Vagina (tissue), 2 donors: ENCODE data around the gene PSMB3.

Experiments used
- POLR2A ChIP-seq, 2 donors: fragments of 450-650 bp; IDR thresholded peaks; one replicate each; pipeline ENCODE4 v1.6.1; 2017; ENCODE audit warnings: antibody characterized with exemption in 2 of 2, mild to moderate bottlenecking in 2 of 2, moderate library complexity in 2 of 2
- TF ChIP-seq, protein P1 (sequence below), 3 experiments: fragments of 450-650 bp in 2 of 3; fragments of 200-600 bp in 1 of 3; sonication (generic) in 1 of 3; IDR thresholded peaks; one replicate each; pipeline ENCODE4 v1.5.1; 2017 to 2019; ENCODE audit warnings: antibody characterized with exemption in 3 of 3, mild to moderate bottlenecking in 2 of 3, moderate library complexity in 2 of 3

DNA sequence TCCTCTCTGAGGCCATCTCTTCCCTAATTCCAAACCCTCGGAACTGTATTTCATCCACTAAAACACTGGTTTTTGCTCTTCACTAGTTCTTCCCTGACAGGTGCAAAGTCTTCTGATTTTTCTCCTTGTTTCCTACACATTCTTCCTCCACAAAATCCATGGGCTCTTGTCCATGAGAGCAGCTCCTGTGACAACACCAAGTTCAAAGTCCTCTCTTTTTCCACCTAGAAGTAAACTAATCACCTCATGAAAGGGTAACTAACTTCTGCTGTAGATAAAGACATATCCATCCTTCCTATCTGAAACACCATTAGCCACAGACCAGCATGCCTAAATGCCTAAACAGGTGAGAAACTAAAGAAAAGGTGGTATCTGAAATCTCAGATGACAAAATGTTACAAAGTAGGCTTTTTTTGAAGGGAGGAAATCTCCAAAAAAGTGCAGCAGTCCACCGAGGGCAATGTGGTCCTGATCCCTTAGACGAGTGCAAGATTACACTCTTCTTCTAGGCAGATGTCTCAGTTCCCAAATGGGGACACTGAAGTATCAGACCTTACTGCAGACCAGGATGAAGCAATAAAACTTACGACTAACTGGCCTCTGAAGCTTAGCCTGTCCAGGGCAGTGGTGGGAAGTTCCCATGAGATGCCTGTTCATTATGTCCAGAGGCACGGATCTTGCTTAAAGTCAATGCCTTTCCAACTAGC is 44.1 kb downstream of the PSMB3 start:
- TF ChIP-seq, protein P1, sequence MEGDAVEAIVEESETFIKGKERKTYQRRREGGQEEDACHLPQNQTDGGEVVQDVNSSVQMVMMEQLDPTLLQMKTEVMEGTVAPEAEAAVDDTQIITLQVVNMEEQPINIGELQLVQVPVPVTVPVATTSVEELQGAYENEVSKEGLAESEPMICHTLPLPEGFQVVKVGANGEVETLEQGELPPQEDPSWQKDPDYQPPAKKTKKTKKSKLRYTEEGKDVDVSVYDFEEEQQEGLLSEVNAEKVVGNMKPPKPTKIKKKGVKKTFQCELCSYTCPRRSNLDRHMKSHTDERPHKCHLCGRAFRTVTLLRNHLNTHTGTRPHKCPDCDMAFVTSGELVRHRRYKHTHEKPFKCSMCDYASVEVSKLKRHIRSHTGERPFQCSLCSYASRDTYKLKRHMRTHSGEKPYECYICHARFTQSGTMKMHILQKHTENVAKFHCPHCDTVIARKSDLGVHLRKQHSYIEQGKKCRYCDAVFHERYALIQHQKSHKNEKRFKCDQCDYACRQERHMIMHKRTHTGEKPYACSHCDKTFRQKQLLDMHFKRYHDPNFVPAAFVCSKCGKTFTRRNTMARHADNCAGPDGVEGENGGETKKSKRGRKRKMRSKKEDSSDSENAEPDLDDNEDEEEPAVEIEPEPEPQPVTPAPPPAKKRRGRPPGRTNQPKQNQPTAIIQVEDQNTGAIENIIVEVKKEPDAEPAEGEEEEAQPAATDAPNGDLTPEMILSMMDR (IDR thresholded peaks at IDR 0.05) = no peak
- no peak for TF ChIP-seq POLR2A (IDR thresholded peaks at IDR 0.05)
